Measurements from ENCODE around the gene TRIM31. TPM values are rescaled to one million over a fixed set of nuclear protein-coding genes. Genes with fewer than 3 reads are reported as not detected.

TRIM31 gene
- 0.69 to 0.76 TPM (median 0.70 TPM) in 5 replicates for total RNA-seq (2022; extraction: Qiagen RNA extraction)

GRCh38 chr6:30113003-30113759 is at the start of gene TRIM31:
TSS of gene TRIM31 (minus strand) at chr6:30113090. CDS start at chr6:30112805, 285 bp downstream.

GRCh38 chr6:30160785-30161531 is 48.1 kb upstream of the TRIM31 start, which contains the start of gene TRIM10:
TSS of gene TRIM10 (minus strand) at chr6:30161211. CDS start at chr6:30160858, 353 bp downstream.

GRCh38 chr6:30135757-30136156 is 22.9 kb upstream of the TRIM31 start, which contains the start of gene TRIM40:
TSS of gene TRIM40 (plus strand) at chr6:30136140. CDS start at chr6:30137037, 897 bp downstream.

GRCh38 chr6:30075094-30075789 is 37.6 kb downstream of the TRIM31 start, which contains the start of gene RNF39:
TSS of gene RNF39 (minus strand) at chr6:30075769. CDS start at chr6:30075585, 184 bp downstream.

GRCh38 chr6:30066577-30067459 is 46.1 kb downstream of the TRIM31 start, which contains the start of gene PPP1R11:
TSS of gene PPP1R11 (plus strand) at chr6:30067198. CDS start at chr6:30067411, 213 bp downstream.

GRCh38 chr6:30061092-30061857 is 51.6 kb downstream of the TRIM31 start, which contains the start of gene POLR1H:
TSS of gene POLR1H (plus strand) at chr6:30061265. CDS start at chr6:30061525, 260 bp downstream.

Other genes starting within 250 kb of the TRIM31 start
- gene HLA-A, start 170.6 kb downstream of the TRIM31 start, total RNA-seq (2022; extraction: Qiagen RNA extraction) = 120 to 143 TPM (median 135 TPM) in 5 replicates
- gene POLR1H, start 51.8 kb downstream of the TRIM31 start, total RNA-seq (2022; extraction: Qiagen RNA extraction) = 29.0 to 31.5 TPM (median 30.1 TPM) in 5 replicates
- gene PPP1R11, start 45.9 kb downstream of the TRIM31 start, total RNA-seq (2022; extraction: Qiagen RNA extraction) = 37.8 to 43.5 TPM (median 41.4 TPM) in 5 replicates
- 0.06 to 0.10 TPM in 2 of 5 replicates, not detected in the others for gene RNF39, start 37.3 kb downstream of the TRIM31 start, total RNA-seq (2022; extraction: Qiagen RNA extraction)
- gene TRIM40, start 23.1 kb upstream of the TRIM31 start, total RNA-seq (2022; extraction: Qiagen RNA extraction) = not detected in 5 replicates
- 0.04 TPM in 1 of 5 replicates, not detected in the others for gene TRIM10, start 48.1 kb upstream of the TRIM31 start, total RNA-seq (2022; extraction: Qiagen RNA extraction)
- not detected in 5 replicates for gene TRIM15, start 50.5 kb upstream of the TRIM31 start, total RNA-seq (2022; extraction: Qiagen RNA extraction)
- 27.4 to 30.7 TPM (median 28.7 TPM) in 5 replicates for gene TRIM26, start 100.3 kb upstream of the TRIM31 start, total RNA-seq (2022; extraction: Qiagen RNA extraction)
- 6.1 to 7.7 TPM (median 6.9 TPM) in 5 replicates for gene TRIM39, start 213.8 kb upstream of the TRIM31 start, total RNA-seq (2022; extraction: Qiagen RNA extraction)
- gene RPP21, start 232.1 kb upstream of the TRIM31 start, total RNA-seq (2022; extraction: Qiagen RNA extraction) = 58.2 to 72.2 TPM (median 64.0 TPM) in 5 replicates

Measured in A549 treated with dexamethasone at 1 μM for 4 hours (cell line).